Epithelial cell of proximal tubule (primary cell): Measurements from ENCODE around the gene N4BP3. TPM values are rescaled to one million over a fixed set of nuclear protein-coding genes. Genes with fewer than 3 reads are reported as not detected.

Experiments used
- DNase-seq: peaks from one replicate; pipeline ENCODE4 v3.0.0-alpha.2; 2011; ENCODE audit warnings: low read depth
- H3K4me3 ChIP-seq: 2 replicates; pipeline ENCODE4 v1.5.1; 2011; ENCODE audit warnings: low read depth, mild to moderate bottlenecking, low read length
- total RNA-seq: library from RNA; depleted of rRNA; stranded (reverse); fragments of >200 nt; gene quantifications from 2 replicates; pipeline ENCODE4 v1.2.3, GENCODE V29; 2015
- TF ChIP-seq, protein P1 (sequence below): conservative IDR thresholded peaks from 2 replicates; pipeline ENCODE4 v1.5.1; 2012; ENCODE audit warnings: low read depth, mild to moderate bottlenecking, low read length

N4BP3 gene
- total RNA-seq, 1 donor from 2014 or later = 3.1 TPM

DNA sequence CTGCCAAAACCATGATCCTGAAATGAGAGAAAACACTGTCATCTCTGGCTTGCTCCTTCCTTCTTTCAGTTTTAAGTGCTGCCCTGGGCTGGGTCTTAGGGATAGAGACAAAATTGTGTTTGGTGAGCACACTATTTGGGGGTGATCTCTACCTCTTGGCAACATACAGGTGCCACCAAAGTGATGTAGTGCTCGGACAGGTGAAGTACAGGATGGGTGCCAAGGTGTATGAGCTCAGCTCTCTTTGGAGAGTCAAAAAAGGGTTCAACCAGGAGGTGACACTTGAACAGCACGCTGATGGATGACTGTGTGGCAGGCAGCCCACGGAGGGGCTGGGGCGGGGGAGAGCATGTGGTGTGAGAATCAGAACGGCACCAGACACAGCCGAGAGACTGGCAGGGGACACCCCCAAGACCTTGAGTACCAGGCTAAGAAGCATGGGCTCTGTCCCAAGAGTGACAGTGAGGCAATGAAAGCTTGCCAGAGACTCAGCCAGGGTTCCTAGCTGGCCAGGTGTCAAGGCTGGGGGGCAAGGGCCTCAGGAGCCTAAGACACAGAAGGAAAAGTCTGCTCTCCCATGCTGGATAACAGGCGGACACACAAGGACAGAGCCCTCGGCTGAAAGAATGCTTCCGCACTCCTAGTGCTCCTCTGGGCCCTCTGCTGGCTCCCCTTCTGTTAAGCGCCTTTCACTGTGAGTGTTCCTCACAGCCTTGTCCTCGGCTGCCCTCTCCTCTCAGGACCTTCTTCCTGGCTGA is 37.8 kb downstream of the N4BP3 start:
- TF ChIP-seq, protein P1, sequence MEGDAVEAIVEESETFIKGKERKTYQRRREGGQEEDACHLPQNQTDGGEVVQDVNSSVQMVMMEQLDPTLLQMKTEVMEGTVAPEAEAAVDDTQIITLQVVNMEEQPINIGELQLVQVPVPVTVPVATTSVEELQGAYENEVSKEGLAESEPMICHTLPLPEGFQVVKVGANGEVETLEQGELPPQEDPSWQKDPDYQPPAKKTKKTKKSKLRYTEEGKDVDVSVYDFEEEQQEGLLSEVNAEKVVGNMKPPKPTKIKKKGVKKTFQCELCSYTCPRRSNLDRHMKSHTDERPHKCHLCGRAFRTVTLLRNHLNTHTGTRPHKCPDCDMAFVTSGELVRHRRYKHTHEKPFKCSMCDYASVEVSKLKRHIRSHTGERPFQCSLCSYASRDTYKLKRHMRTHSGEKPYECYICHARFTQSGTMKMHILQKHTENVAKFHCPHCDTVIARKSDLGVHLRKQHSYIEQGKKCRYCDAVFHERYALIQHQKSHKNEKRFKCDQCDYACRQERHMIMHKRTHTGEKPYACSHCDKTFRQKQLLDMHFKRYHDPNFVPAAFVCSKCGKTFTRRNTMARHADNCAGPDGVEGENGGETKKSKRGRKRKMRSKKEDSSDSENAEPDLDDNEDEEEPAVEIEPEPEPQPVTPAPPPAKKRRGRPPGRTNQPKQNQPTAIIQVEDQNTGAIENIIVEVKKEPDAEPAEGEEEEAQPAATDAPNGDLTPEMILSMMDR = peak; percentile 8
- DNase-seq = no peak
- H3K4me3 ChIP-seq = no peak overlapping the region

DNA sequence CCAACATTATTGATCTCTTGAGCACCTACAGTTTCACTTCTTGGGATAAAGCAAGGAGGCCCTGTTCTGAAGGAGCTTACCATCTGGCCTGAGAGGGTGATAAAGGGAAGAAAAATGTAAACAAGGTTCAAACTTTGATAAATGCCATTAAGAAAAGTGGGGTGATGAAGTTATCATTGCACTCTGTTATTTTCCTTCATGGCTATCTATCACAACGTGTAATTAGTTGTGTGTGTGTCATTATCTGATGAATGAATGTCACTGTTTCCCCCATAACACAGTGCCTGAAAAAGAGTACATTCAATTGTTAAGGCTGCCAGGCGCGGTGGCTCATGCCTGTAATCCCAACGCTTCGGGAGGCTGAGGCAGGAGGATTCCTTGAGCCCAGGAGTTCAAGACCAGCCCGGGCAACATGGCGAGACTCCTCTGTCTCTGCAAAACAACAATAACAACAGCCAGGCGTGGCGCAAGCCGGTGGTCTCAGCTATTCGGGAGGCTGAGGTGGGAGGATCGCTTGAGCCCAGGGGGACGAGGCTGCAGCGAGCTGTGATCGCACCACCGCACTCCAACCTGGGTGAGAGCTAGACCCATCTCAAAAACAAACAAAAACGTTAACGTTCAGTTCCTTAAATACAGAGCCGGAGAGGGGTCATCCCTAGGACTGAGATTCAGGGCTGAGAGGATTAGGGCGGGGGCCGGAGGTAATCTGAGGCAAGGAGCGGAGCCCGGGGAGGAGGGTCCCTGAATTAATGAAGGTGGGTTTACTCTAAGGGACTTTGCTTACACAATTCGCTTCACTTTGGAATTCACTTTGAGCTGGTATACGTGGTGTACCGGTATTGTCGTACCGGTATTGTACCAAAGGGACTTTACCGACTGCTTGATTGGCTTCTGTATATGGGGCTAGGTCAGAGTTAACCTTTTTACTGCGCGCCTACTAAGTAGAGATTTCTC is 39.4 kb downstream of the N4BP3 start:
- TF ChIP-seq, protein P1 = no peak
- no peak for DNase-seq
- peak overlapping the region; percentile 92 for H3K4me3 ChIP-seq

DNA sequence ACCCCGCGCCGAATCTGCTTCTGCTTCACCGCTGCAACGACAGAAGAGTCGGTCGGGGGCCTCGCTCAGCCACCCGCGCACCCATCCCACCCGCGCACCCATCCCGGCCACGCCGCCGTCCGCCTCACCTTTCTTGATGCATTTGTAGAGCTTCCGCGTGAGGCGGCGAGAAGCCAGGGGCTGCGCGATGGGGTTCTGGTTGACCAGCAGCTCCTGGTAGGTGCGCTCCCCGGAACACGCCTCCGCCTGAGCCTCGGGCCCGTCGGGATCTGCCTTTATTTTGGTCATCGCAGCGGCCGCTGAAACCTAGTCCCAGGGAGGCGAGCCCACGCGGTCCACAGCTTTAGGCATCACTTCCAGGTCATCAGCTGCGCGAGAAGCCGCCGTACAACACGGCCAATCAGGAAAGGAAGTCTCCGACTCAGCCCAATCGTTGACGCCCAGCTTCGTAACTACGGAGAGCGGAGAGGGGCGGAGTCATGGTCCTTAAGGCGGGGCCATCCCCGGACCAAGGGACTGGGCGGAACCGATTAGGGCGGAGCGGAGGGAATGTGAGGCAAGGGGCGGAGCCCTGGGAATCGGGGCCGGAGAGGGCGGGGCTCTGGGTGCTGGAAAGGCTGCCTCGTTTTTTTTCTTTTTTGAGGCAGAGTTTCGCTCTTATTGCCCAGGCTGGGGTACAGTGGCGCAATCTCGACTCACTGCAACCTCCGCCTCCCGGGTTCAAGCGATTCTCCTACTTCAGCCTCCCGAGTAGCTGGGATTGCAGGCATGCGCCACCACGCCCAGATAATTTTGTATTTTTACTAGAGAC is 40.4 kb downstream of the N4BP3 start, which contains the start of gene NHP2:
Gene NHP2, minus strand, starts transcription at position 356 of the 811 bp plus-strand sequence. Its CDS starts 68 bp downstream, at position 288.
- DNase-seq = peak; percentile 84
- peak within 1 kb of the TSS; percentile 92 for H3K4me3 ChIP-seq
- TF ChIP-seq, protein P1 = no peak

DNA sequence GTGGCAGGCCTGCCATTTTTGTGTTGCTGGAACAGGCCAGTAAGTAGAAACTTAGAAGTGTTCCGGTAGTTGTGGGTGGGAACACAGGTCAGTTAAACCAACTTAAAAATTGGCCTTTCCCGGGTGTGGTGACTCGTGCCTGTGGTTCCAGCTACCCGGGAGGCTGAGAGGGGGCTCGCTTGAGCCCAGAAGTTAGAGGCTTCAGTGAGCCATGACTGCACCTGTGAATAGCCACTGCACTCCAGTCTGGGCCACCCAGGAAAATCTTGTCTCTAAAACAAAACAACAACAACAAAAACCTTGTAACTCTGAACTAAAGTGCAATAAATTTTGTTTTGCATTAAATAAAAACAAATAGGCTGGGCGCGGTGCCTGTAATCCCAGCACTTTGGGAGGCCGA is 41.7 kb downstream of the N4BP3 start:
- DNase-seq = no peak
- TF ChIP-seq, protein P1 = no peak

DNA sequence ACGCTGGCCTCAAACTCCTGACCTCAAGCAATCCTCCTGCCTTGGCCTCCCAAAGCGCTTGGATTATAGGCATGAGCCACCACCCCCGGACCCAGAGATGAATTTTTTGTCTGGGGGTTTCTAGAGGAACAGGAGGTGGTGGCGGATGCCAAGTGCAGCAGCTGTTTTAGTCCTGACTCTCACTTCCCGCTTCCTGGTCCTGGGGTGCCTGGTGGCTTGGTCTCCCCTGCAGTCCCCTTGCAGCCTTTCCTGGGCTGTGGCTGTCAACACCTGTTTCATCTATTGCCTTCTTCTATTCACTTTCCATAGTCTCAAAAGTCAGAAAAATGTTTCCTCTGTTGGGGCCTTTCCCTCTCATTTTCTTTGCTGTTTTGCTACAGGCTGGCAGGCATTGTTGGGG is 46.8 kb downstream of the N4BP3 start:
- no peak for DNase-seq
- H3K4me3 ChIP-seq = no peak overlapping the region
- TF ChIP-seq, protein P1 = no peak

More for the DNA sequence above, 41.7 kb downstream of the N4BP3 start:
- H3K4me3 ChIP-seq = no peak overlapping the region

DNA sequence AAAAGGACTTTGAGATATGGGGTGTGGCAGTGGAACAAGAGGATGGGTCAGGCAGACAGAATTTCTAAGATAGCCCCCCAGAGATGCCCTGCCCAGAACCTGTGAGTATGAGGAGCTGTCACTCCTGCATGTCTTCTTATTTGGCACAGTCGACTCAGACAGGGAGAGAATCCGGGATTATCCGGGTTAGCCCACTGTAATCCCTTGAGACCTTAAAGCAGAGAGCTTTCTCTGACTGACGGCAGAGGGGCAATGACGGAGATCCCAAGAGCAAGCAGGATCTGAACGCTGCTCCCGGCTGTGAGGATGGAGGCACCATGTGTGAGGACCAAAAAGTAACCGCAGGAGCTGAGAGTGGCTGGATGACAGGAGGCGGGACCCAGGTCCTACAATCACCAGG is 49.1 kb downstream of the N4BP3 start:
- no peak overlapping the region for H3K4me3 ChIP-seq
- TF ChIP-seq, protein P1 = no peak
- DNase-seq = no peak
